CD4-positive, alpha-beta T cell treated with Interleukin-21 for 1 hour (primary cell): Measurements from ENCODE around the gene NINL.
"Not testable (repeated sequence)": the region's sequence is repeated elsewhere in the genome, so short reads cannot be mapped to it uniquely, and the experiment has no call there.

Source experiments
- DNase-seq: peaks from one replicate; pipeline ENCODE4 v3.0.0-alpha.2; 2020

The NINL gene

DNA sequence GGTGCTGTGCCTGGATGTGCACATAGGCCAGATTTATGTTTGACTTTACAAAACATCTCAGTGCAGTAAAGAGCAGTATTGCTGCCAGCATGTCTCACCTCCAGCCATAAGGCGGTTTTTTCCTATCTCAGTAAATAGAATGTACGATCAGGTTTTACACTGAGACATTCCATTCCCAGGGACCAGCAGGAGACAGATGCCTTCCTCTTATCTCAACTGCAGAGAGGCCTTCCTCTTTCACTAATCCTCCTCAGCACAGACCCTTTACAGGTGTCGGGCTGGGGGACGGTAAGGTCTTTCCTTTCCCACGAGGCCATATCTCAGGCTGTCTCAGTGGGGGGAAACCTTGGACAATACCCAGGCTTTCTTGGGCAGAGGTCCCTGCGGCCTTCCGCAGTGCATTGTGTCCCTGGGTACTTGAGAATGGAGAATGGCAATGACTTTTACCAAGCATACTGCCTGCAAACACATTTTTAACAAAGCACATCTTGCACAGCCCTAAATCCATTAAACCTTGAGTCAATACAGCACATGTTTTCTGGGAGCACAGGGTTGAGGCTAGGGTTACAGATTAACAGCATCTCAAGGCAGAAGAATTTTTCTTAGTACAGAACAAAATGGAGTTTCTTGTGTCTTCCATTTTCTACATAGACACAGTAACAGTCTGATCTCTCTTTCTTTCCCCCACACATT lies 34.5 kb downstream of the NINL start:
- DNase-seq = not testable (repeated sequence)

DNA sequence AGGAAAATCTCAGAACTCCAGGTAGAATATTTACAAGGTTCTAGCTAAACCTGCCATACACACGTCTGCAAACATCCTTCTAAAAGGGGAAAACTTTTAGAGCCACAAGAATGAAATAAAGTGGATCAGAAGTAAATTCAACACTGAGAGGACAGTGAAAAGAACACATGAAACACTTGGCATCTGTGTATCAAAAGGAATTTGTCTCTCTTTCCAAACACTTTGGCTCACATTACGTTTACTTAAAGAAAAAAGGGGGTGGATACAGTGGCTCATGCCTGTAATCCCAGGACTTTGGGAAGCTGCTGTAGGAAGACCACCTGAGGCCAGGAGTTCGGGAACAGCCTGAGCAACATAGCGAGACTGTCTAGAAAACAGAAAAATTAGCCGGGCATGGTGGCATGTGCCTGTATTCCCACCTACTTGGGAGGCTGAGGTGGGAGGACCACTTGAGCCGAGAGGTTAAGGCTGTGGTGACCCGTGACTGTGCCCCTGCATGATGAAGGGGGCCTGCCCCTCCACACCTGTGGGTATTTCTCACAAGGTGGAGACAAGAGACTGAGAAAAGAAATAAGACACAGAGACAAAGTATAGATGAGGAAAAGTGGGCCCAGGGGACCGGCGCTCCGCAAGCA lies 35.4 kb downstream of the NINL start:
- DNase-seq = no peak

DNA sequence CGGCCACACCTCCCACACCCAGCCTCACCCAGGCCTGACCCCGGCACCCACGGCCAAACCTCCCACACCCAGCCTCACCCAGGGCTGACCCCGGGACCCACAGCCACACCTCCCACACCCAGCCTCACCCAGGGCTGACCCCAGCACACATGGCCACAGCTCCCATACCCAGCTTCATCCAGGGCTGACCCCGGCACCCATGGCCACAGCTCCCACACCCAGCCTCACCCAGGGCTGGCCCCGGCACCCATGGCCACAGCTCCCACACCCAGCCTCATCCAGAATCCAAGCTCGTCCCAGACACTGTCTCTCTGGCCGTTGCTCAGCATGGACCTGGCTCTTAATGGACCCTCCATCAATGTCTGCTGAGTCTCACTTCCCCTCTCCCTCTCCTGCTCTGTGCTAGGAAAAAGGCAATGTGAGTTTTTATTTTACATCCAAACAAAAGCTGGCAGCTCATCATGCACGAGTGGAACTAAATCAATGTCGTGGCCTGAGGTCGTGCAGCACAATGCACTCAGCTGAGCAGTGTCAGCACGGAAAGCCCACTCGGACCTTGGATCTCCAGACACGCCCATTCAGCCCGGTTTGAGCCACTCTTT lies 36.1 kb downstream of the NINL start:
- DNase-seq = no peak

- DNase-seq = no peak
Measured at GRCh38 chr20:25548613-25549086, 36.7 kb downstream of the NINL start.

DNA sequence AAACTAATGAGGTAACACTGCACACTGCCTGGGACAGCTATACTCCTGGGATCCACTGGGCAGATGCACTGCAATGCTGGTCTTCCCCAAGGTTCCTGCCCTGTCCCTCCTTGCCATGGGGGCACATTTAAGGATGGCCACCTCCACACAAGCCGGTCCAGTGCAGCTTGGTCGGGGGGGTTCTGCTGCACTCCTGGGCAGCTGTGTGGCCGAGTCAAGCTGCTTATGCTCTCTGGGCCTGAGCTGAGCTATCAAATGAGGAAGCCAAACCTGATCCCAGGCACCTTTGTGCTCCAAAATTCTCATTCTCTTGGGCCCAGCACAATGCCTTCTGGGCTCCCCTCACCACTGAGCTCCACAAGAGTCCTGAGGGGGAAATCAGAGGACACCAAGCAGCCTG lies 37.3 kb downstream of the NINL start:
- DNase-seq = no peak

DNA sequence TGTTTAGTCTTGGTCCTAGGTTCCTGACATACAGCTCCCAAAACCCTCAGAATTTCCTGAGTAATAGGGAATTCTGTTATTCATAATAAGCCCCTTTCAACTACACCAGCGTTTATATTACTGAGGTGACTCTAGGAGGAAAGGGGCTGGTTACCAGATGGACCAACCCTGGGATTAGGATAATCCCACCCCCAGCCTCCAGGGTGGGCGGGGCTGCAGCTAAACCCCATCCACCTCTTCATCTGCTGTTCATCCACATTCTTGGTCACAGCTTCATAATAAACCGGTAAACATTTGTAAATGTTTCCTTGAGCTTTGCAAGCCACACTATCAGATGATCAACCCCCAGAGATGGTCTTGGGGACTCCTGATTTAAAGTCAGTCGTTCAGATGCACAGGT lies 38.3 kb downstream of the NINL start:
- no peak for DNase-seq

GRCh38 chr20:25546048-25546447 lies 39.3 kb downstream of the NINL start:
- DNase-seq = no peak

DNA sequence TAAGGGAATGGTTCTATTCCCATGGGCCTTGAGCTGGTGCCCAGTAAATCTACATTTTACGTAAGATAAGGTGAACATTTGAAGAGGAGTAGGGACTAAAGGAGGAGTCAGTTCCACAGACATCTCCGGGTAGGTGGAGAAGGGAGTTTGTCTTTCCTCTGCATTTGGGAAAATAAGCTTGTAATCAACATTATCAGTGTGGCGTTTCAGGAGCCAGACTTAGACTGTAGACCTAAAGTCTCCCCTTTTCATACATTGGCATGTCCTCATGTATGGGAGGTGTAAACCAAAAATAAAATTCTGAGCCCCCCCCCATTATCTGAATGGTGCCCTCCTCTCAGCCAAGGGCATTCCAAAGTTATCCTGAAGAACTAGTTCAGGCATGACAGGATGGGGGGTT lies 40.2 kb downstream of the NINL start:
- no peak for DNase-seq

GRCh38 chr20:25544734-25545133 lies 40.6 kb downstream of the NINL start:
- no peak for DNase-seq

DNA sequence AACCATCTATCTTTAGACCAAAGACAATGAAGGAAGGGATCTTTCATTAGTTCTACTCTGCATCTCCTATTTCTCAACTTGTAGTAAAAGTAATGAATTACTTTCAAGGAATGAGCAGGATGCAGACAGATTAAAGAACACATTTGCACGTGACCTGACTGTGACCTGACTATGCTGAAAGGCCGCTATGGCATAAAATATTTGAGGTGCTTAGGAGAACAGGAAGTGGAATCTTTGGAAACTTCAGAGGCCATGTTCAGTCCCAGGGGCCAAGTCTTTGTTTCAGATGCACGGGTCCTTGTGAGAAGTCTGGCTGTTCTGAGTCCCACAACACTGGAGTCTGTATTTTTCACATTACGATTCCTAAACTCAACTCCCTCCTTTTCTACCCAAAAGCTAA lies 41.0 kb downstream of the NINL start:
- DNase-seq = no peak

GRCh38 chr20:25543068-25543467 lies 42.3 kb downstream of the NINL start:
- DNase-seq = no peak

DNA sequence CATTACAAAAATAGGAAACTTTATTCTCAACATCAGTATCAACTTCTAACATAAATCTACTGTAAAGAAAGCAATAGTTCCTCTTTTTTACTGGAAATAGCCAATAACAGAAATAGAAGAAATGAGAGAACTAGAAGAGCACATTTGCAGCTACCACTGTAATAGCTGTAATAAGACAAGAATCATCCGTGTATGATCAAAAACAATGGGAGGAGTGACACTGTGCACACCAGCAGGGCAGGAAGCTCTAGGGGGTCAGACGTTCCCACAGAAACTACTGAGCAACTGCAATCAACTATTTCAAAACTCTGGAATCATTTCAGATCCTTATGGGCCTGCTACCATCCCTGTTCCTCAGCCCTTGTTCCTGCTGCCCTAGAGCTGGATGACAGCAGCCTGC lies 43.7 kb downstream of the NINL start:
- no peak for DNase-seq

GRCh38 chr20:25539742-25540672 lies 45.3 kb downstream of the NINL start:
- DNase-seq = no peak

GRCh38 chr20:25538838-25539665 lies 46.3 kb downstream of the NINL start:
- no peak for DNase-seq

DNA sequence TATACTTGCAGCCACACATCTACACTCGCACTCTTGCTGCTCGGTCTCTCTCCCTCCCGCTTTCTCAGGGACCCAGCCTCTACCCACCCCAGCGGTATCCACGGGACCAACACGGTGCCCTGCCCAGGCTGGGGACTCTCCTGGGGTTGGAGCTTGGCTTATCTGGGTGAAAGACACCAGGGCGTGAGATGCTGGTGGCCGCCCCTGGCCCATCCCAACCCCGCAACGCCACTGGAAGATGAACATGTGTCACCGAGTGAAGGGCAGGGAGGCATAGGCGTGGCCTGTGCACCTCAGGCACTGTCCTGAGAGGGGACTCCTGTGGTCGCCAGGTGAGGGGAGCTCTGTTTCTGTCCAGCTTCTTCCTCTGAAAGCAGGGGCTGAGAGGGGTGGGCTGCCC lies 47.4 kb downstream of the NINL start:
- DNase-seq = no peak

GRCh38 chr20:25535762-25536161 lies 49.6 kb downstream of the NINL start:
- no peak for DNase-seq

DNA sequence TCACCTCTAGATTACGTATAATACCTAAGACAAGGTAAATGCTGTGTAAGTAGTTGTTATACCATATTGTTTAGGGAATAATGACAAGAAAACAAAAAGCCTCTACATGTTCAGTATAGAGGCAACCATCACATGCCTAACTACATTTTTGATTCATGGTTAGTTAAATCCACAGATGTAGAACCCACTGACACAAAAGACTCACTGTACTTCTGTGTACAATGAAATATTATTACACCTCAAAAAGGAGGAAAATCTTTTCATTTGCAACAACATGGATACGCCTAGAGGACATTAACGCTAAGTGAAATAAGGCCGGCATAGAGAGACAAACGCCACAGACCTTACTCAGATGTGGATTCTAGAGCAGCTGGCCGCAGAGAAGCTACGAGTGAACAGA lies 50.5 kb downstream of the NINL start:
- no peak for DNase-seq

DNA sequence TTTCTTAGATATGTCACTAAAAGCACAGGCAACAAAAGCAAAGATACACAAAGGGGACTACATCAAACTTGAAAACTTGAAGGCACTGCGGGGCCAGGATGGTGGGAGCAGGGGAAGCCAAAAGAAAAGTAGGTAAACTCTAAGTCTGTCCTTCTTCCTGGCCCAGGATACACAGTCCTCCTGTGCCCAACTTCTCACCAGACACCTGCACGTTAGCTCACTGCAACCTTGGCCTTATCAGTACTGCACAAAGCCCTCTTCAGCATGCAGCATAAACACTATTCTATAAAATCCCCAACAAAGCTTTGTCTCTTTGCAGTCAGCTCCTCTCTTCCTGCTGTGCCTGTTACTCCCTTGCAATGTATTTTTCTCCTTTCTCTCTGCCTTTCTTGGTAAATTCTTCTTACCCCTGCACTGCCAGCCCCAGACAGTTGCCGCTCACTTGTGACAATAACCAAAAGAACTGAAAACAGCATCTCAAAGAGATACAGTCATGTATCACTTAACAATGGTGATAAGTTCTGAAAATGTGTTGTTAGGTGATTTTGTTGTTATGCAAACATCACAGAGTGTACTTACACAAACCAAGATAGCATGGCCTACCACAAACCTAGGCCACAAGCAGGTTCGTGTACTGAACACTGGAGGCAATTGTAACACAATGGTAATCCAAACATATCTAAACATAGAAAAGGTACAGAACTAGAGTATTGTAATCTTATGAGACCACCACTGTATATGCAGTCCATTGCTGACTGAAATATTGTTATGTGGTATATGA lies 51.2 kb downstream of the NINL start:
- DNase-seq = no peak

GRCh38 chr20:25532971-25533391 lies 52.4 kb downstream of the NINL start:
- DNase-seq = no peak

- DNase-seq = no peak
Measured at GRCh38 chr20:25532015-25532751, 53.1 kb downstream of the NINL start.
